Fibroblast of villous mesenchyme (primary cell): ENCODE results near the gene NPFFR2. TPM values are rescaled to one million over a fixed set of nuclear protein-coding genes. Genes with fewer than 3 reads are reported as not detected.
A peak's percentile ranks its signal among the peaks of the same experiment; 100 is the strongest.
"Not testable (repeated sequence)": the region's sequence is repeated elsewhere in the genome, so short reads cannot be mapped to it uniquely, and the experiment has no call there.

Experiments used
- DNase-seq: peaks from one replicate; pipeline ENCODE4 v3.0.0-alpha.2; 2010; ENCODE audit warnings: low read depth
- H3K4me3 ChIP-seq: 2 replicates; pipeline ENCODE4 v1.5.1; 2011; ENCODE audit warnings: low read depth, mild to moderate bottlenecking, low read length
- total RNA-seq: library from RNA; depleted of rRNA; stranded (reverse); fragments of >200 nt; gene quantifications from 2 replicates; pipeline ENCODE4 v1.2.3, GENCODE V29; 2012
- TF ChIP-seq, protein P1 (sequence below): IDR thresholded peaks from 2 replicates; pipeline ENCODE4 v1.5.1; 2012; ENCODE audit warnings: low read depth, mild to moderate bottlenecking, low read length; ENCODE audit not compliant: insufficient read depth

Gene NPFFR2
- total RNA-seq, 1 donor = 0.86 TPM

DNA sequence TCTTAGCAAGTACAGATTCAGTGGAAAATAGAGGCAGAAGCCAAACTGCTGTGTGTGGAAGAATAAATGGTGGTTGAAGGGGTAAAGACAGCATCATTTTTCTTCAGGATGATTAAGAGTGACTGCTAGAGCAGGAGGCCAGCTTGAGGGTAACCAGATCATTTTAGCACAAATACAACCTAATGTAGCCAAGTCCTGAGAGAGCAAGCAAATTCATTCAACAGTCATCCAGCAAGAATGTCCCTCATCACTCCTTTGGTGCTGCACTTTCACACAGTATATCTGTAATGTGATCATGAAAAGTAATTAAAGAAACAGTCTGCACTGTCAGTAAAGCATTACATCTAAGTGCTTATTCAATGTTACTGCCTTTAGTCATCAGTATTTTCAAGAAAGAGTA lies 44.8 kb downstream of the NPFFR2 start:
- TF ChIP-seq, protein P1, sequence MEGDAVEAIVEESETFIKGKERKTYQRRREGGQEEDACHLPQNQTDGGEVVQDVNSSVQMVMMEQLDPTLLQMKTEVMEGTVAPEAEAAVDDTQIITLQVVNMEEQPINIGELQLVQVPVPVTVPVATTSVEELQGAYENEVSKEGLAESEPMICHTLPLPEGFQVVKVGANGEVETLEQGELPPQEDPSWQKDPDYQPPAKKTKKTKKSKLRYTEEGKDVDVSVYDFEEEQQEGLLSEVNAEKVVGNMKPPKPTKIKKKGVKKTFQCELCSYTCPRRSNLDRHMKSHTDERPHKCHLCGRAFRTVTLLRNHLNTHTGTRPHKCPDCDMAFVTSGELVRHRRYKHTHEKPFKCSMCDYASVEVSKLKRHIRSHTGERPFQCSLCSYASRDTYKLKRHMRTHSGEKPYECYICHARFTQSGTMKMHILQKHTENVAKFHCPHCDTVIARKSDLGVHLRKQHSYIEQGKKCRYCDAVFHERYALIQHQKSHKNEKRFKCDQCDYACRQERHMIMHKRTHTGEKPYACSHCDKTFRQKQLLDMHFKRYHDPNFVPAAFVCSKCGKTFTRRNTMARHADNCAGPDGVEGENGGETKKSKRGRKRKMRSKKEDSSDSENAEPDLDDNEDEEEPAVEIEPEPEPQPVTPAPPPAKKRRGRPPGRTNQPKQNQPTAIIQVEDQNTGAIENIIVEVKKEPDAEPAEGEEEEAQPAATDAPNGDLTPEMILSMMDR = no peak
- peak; percentile 2 for DNase-seq

DNA sequence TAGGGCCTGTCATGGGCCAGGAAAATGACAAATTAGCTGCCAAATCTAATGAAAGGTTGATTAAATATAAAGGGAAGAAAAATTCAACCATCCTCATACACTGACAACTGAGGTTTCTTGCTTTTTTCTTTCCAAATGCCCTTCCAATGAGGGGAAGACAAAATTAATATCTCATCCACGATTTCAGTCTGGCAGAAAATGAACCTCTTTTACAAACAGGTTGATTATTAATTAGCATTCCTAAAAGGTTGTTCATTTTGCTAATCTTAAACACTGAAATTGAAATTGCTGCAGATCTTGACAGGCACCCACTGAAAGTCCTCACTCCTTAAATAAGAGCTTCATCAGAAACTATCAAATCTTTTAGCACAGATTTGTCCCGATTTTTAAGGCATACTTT lies 45.5 kb downstream of the NPFFR2 start:
- DNase-seq = no peak
- H3K4me3 ChIP-seq = no peak overlapping the region
- TF ChIP-seq, protein P1 = no peak

More for the DNA sequence above, 44.8 kb downstream of the NPFFR2 start:
- H3K4me3 ChIP-seq = no peak overlapping the region

DNA sequence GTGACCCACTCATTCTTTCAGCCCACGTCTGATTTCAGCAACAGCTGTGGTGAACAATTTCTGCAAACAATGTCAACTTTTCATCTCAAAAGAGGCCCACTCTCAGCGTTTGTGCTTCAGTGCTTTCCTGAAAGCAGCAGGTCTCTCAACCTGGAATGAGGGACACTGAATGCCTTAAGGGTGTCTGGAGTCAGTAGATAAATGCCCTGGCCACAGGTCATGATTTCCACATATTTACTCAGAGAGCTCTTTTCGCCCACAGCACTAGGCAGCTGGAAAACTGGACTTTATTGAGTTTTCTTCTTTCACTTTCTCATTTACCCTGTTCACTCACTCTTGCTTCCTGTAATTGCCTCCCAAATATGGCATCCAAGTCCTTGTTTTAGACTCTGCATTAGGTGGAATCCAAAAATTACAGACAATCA lies 52.8 kb downstream of the NPFFR2 start:
- TF ChIP-seq, protein P1 = no peak
- DNase-seq = peak; percentile 17
- no peak overlapping the region for H3K4me3 ChIP-seq

DNA sequence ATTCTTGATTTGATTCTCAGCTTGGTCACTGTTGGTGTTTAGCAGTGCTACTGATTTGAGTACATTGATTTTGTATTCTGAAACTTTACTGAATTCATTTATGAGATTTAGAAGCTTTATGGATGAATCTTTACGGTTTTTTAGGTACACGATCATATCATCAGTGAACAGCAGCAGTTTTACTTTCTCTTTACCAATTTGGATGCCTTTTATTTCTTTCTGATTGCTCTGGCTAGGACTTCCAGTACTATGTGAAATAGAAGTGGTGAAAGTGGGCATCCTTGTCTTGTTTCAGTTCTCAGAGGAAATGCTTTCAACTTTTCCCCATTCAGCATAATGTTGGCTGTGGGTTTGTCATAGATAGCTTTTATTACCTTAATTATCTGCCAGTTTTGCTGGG lies 58.8 kb downstream of the NPFFR2 start:
- not testable (repeated sequence) for DNase-seq, H3K4me3 ChIP-seq

DNA sequence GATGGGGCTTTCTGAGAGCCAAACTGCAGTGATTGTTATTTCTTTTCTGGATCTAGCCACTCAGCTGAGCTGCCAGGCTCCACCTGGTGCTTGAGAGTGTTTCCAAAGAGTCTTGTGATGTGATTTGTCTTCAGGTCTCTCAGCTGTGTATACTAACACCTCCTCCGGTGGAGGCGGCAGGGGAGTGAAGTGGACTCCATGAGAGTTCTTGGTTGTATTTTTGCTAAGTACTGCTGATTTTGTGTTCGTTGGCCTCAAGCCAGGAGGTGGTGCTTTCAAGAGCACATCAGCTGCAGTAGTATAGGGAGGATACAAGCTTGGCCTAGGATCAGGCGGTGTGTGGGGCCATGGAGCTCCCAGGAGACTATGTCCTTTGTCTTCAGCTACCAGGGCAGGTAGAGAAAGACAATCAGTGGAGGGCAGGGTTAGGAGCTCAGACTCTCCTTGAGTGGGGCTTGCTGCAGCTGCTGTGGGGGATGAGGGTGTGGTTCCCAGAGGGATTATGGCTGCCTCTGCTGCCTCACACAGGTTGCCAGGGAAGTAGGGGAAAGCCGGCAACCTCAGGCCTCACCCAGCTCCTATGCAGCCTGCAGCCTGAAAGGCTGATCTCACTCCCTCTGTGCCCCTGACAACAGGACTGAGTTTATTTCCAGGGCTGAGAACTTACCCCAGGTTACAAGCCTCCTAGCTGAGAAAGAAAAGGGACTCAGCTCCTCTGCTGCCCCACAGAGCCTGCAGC lies 62.4 kb downstream of the NPFFR2 start:
- TF ChIP-seq, protein P1 = no peak
- H3K4me3 ChIP-seq = no peak overlapping the region
- DNase-seq = no peak

DNA sequence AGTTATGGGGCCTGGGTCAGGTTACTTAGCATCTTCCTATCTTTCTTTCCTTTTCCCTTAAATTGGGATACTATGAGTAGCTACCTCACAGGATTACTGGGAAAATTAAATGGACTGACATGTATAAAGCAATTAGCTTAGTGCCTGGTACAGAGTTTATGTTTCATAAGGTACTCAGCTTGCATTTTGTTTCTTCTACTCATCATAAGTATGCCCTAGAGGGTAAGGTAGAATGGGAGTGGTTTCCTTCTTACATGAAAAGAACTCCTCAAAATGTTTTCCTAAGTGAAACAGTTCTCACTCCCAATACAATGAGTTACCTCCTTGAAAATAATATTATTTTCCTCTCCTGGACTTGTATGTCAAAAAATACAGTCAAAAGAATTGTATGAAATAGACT lies 75.7 kb downstream of the NPFFR2 start:
- DNase-seq = no peak
- TF ChIP-seq, protein P1 = no peak

DNA sequence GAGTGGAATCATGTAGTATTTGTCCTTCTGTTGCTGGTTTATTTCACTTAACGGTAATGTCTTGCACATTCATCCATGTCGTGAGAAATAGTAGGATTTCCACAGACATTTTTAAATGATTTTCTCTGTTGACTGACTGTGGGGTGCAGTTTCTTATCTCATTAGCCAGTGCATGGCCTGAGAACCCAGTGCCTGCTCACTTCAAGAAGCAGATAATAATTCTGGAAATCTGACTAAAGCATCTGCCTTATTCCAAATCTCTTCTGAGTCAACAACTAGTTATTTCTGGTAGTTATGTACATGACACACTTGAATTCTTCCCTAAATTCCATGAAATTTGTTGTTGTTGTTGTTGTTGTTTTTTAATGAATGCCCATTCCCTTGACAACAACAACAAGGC lies 77.6 kb downstream of the NPFFR2 start:
- DNase-seq = no peak
- H3K4me3 ChIP-seq = no peak overlapping the region
- TF ChIP-seq, protein P1 = no peak

More for the DNA sequence above, 75.7 kb downstream of the NPFFR2 start:
- no peak overlapping the region for H3K4me3 ChIP-seq
